Cardiac fibroblast (primary cell): ENCODE results near the gene GOLGA6L1.

Experiments used
- DNase-seq, 2 donors: peaks; one replicate each; pipeline versions ENCODE4 v3.0.0 to v3.0.0-alpha.2; 2010; ENCODE audit warnings: low read depth in 2 of 2
- H3K4me3 ChIP-seq, 2 donors: replicated peaks in 1 of 2; 1 replicate in 1 of 2; 2 replicates in 1 of 2; pipeline ENCODE4 v1.5.1; 2011; ENCODE audit warnings: low read depth in 2 of 2, low read length in 2 of 2, mild to moderate bottlenecking in 2 of 2, moderate library complexity in 1 of 2
- TF ChIP-seq, protein P1 (sequence below): IDR thresholded peaks from one replicate; pipeline ENCODE4 v1.5.1; 2011; ENCODE audit warnings: low read depth, mild to moderate bottlenecking, low read length, inconsistent platforms

Gene GOLGA6L1

DNA sequence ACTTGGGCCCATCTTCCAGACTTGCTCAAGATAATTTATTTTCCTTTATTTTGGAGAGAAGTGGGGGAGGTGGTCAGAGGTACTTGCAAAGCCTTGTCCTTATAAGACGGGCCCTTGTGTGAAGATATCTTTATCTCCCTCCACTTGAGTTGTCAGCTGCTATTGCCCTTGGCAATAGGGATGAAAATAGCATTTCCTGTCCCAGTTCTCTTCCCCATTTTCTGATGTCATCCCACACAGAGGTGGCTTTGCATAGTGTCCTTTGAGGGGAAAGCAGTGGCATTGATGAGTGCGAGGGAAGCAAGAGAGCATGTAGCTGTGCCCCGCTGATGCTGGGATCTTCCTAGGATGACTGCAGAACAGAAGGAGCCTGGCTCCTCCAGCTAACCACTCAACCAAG is 55.4 kb downstream of the GOLGA6L1 start:
- TF ChIP-seq, protein P1, sequence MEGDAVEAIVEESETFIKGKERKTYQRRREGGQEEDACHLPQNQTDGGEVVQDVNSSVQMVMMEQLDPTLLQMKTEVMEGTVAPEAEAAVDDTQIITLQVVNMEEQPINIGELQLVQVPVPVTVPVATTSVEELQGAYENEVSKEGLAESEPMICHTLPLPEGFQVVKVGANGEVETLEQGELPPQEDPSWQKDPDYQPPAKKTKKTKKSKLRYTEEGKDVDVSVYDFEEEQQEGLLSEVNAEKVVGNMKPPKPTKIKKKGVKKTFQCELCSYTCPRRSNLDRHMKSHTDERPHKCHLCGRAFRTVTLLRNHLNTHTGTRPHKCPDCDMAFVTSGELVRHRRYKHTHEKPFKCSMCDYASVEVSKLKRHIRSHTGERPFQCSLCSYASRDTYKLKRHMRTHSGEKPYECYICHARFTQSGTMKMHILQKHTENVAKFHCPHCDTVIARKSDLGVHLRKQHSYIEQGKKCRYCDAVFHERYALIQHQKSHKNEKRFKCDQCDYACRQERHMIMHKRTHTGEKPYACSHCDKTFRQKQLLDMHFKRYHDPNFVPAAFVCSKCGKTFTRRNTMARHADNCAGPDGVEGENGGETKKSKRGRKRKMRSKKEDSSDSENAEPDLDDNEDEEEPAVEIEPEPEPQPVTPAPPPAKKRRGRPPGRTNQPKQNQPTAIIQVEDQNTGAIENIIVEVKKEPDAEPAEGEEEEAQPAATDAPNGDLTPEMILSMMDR: no peak
- H3K4me3 ChIP-seq: no peak overlapping the region
- DNase-seq: no peak

- H3K4me3 ChIP-seq: no peak overlapping the region
- no peak for DNase-seq
- TF ChIP-seq, protein P1: no peak
These were observed 56.9 kb downstream of the GOLGA6L1 start for GRCh38 chr15:23079766-23080165.
